ENCODE results near the gene SAMD4B.

DNA sequence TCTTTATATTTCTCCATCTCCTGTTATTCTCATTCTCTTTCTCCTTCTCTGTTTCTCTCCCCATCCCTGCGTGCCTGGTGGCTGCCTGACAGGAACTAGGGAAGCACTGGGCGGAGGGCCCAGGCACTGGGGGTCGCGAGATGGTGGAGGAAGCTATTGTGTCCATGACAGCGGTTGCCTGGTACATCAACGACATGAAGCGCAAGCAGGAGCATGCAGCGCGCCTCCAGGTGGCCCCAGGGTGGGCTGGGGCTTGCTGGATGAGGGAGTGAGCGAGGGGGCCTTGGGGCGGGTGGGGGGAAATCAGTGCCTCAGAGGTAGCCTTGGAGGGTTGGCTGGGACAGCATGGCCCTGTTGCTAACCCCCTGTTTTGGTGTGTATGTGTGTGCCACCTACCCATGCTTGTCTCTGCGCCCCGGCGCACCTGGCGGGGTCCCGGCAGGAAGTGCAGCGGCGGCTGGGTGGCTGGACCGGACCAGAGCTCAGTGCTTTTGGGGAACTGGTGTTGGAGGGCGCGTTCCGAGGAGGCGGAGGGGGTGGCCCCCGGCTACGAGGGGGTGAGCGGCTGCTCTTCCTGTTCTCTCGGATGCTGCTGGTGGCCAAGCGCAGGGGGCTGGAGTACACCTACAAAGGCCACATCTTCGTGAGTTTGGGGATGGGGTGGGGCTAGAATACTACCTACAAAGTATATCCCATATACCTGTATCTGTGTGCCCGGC, 75.4 kb downstream of the SAMD4B start:
- TF ChIP-seq CEBPB (IDR thresholded peaks at IDR 0.05; ENCODE audit: borderline replicate concordance in 1 of 2, low read depth in 2 of 2, low read length in 2 of 2) (no peak), NR2F1 (conservative IDR thresholded peaks at IDR 0.05) (no peak)
- TF ChIP-seq, protein P1, sequence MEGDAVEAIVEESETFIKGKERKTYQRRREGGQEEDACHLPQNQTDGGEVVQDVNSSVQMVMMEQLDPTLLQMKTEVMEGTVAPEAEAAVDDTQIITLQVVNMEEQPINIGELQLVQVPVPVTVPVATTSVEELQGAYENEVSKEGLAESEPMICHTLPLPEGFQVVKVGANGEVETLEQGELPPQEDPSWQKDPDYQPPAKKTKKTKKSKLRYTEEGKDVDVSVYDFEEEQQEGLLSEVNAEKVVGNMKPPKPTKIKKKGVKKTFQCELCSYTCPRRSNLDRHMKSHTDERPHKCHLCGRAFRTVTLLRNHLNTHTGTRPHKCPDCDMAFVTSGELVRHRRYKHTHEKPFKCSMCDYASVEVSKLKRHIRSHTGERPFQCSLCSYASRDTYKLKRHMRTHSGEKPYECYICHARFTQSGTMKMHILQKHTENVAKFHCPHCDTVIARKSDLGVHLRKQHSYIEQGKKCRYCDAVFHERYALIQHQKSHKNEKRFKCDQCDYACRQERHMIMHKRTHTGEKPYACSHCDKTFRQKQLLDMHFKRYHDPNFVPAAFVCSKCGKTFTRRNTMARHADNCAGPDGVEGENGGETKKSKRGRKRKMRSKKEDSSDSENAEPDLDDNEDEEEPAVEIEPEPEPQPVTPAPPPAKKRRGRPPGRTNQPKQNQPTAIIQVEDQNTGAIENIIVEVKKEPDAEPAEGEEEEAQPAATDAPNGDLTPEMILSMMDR (IDR thresholded peaks at IDR 0.05 in 2 of 3, conservative IDR thresholded peaks at IDR 0.05 in 1 of 3; ENCODE audit: control insufficient read depth in 2 of 3, extremely low read depth in 1 of 3, insufficient read depth in 1 of 3, low read depth in 3 of 3, low read length in 3 of 3) = no peak
